NCI-H2196 treated with DMSO at 0.1 percent for 48 hours (cell line): ENCODE measurements around the gene OBSCN.
"Not testable (repeated sequence)": the region's sequence is repeated elsewhere in the genome, so short reads cannot be mapped to it uniquely, and the experiment has no call there.

Experiments
- DNase-seq: peaks from one replicate; lab custom pipeline; 2025; ENCODE audit not compliant: unreplicated experiment; lab: John Stamatoyannopoulos, UW

Gene OBSCN

DNA sequence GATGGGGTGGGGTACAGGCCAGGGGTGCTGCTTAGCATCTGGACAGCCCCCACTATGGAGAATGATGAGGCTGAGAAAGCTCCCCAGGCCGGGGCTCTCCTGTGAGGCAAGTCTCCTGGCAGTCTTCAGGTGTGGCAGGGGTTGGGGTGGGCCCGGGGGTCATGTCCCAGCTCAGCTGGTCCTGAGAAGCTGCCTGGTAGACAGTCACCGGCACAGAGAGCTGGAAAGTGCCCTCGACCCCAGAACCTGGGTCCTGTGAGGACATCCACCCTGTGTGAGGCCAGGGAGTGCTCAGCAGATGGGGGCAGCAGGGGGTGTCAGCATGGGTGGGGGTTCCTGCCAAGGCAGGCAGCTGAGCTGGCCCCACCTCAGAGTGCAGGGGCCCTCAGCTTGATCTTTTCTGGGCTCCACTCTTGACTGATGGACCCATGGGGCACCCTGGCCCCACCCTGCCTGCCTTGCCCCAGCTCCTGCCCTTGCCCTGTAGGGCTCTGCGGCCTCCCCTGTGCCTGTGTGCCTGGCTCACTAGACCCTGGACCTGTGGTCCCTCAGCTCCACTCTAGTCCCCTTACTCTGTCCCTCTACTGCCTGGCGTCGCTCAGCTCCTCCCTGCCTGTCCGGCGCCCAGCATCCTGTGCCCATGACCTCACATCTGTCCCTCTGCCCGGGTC lies 36.5 kb upstream of the OBSCN start:
- DNase-seq, result no peak

DNA sequence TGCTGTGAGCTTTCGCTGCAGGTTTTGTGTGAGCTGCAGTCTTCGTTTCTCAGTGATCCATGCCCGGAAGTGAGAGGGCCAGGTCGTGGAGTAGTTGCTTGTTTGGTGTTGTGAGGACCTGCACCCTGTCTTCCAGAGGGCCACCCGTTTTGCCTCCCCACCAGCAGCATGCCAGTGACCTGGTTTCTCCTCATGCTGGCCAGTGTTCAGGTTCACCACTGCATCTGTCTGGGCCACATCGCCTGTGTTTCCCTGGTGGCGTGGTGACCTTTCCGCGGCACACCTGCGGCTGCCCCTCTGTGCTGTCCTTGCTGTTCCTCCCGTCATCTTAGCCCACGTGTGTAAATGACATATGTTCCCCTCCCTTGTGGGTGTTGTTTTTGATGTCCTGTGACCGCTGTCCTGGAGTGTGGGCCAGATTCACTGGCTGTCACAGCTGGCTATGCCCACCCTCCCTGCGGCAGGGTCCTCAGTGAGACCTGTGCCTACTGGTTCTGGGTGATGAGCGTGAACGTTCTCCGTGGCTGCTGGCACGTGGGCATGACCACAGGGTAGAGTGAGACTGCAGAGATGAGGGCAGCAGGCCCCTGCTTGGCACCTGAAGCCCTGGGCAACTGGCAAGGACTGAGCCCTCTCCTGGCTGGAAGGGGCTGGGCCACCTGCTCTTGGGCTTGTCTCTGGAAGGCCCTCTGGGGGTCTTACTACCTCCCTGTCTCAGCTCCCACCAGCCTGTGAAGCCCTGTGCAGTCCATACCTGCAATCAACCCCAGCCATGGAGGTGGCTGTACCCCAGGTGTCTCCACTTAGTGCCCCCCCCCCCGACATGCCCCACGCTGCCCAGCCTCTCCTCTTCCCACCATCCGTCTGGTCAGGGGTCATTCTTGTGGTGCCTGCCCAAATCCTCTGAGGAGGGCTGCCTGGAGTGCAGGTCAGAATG lies 35.0 kb upstream of the OBSCN start:
- no peak for DNase-seq

DNA sequence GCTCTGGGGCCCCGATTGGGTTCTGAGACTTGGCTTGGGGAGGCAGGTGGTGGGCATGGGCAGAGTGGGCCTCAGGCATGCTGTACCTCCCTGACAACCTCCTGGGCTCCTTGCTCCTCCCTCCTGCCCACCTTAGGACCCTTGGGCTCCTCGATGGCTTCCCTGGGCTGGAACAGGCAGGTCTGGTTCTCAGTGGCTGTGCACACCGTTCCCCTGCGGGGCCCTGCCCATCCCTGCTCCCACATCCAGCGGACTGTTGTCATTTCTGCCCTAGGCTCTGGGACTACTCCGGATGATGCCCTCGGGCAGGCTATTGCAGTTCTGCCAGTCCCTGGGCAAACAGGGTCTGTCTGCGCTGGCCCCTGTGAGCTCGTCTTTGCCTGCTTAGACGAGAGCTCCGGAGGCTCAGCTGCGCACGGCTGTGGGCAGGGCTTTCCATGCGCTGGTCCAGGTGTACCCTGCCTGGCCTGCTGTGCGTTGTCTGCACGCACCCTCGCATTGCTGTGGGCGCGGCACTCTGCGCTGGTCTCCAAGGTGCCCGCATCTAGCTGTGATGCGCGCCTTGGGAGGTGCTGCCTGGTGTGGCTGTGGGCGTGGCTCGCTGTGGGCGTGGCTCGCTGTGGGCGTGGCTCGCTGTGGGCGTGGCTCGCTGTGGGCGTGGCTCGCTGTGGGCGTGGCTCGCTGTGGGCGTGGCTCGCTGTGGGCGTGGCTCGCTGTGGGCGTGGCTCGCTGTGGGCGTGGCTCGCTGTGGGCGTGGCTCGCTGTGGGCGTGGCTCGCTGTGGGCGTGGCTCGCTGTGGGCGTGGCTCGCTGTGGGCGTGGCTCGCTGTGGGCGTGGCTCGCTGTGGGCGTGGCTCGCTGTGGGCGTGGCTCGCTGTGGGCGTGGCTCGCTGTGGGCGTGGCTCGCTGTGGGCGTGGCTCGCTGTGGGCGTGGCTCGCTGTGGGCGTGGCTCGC lies 34.0 kb upstream of the OBSCN start:
- not testable (repeated sequence) for DNase-seq

DNA sequence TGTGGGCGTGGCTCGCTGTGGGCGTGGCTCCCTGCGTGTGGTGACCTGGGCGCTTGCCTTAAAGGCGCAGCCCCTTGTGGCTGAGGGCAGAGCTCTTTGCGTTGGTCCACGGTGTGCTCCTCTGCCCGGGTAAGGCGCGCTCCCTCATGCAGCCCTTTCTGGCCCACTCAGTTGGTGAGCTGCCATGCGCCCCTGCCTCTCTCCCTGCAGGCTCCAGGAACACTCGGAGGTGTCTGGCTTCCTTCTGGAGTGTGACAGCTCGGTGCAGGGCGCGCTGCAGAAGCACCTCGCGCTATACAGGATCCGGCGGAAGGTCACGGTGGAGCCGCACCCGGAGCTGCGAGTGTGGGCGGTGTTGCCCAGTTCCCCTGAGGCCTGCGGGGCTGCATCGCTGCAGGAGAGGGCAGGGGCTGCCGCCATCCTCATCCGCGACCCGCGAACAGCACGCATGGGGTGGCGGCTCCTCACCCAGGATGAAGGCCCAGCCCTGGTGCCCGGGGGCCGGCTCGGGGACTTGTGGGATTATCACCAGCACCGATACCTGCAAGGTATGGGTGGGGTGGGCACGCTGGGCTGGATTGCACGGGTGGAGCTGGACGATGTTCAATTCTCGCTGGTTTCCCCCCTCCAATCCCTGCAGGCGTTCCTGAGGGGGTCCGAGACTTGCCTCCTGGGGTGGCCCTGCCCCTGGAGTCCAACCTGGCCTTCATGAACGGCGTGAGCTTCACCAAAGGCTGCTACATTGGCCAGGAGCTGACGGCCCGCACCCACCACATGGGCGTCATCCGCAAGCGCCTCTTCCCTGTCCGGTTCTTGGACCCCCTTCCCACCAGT lies 33.1 kb upstream of the OBSCN start:
- DNase-seq, result no peak

DNA sequence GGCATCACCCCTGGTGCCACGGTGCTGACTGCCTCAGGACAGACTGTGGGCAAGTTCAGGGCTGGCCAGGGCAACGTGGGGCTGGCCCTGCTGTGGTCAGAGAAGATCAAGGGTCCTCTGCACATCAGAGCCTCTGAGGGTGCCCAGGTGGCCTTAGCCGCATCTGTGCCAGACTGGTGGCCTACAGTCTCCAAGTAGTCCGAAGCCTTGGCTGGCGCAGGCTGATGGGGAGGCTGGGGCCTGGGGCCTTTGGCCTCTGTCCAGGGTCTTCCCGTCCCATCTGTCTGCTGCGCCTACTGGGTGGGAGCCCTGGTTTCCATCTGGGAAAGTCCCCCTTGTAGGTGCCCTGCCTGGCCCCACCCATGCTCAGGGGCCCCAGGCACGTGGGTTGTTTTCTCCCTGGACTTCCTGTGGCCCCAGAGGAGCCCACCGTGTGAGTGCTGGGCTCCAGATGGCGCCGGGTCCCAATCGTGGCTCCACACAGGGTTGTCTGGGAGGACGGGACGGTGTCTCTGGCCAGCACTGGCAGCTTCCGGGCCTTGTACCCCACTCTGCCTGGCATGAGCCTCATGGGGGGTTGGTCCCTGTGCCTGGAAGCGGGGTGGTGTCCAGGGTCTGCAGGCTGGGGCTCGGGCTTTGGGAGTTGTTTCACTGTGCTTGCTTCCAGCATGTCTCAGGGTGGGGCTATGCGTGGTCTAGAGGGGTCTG lies 32.4 kb upstream of the OBSCN start:
- no peak for DNase-seq

DNA sequence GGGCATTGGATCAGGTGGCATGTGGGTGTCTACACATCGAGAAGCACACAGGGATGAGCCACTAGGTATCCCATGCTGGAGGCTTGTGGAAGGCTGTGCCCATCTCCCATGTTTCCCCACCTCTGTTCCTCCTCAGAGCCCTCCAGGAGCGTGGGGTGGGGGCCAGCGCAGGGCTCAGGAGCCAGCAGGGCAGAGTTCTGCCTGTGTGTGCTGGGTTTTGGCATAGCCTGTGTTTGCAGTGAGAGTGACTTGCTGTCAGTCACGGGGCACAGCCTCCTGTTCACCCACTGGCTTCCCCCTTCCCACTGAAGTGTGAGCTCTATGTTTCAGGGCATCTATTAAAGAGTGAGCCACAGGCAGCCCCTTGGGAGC lies 31.8 kb upstream of the OBSCN start:
- no peak for DNase-seq

DNA sequence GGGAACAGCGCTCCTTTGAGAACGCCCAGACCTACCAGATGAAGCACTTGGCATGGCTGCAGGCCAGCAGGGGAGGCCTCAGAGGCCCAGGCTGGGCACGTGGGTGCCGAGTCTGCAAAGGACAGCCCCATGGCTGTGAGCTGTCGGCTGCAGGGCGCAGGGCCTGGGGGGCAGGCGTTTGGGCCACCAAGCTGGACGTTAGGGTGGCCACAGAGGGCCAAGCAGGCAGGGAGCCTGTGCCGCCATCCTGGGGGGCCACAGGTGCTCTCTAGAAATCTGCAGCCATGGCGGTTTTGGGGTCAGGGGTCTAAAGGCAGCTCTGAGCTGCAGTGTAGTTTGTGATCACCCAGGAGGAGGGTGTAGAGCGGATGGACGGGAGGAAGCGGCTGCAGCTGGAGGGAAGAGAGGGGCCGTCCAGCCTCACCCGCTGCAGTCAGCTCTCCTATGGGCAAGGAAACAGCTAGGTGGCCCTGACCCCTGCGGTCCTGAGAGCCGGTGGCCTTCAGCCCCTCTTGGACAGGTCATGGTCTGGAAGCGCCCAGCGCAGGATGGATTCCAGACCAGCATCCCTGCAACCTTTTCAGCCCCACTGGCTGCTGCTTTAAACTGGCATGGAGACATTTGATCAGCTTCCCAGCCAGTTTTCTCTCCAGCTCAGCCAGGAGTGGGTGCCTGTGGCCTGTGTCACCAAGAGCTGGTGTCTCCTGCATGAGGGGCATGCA lies 31.2 kb upstream of the OBSCN start:
- no peak for DNase-seq

DNA sequence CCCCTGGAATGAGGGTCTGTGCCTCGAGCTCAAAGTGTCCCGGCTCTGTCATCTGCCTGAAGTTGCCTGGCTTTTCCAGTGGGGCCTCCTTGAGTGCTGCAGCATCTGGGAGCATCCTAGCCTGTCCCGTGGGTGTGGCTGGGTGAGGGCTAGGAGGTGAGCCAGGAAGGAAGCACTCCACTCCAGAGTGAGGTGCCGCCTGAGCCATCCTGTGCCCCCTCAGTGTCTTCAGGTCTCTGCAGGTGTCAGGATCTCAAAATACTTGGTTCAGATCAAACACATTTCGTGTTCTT lies 30.7 kb upstream of the OBSCN start:
- DNase-seq, result no peak

DNA sequence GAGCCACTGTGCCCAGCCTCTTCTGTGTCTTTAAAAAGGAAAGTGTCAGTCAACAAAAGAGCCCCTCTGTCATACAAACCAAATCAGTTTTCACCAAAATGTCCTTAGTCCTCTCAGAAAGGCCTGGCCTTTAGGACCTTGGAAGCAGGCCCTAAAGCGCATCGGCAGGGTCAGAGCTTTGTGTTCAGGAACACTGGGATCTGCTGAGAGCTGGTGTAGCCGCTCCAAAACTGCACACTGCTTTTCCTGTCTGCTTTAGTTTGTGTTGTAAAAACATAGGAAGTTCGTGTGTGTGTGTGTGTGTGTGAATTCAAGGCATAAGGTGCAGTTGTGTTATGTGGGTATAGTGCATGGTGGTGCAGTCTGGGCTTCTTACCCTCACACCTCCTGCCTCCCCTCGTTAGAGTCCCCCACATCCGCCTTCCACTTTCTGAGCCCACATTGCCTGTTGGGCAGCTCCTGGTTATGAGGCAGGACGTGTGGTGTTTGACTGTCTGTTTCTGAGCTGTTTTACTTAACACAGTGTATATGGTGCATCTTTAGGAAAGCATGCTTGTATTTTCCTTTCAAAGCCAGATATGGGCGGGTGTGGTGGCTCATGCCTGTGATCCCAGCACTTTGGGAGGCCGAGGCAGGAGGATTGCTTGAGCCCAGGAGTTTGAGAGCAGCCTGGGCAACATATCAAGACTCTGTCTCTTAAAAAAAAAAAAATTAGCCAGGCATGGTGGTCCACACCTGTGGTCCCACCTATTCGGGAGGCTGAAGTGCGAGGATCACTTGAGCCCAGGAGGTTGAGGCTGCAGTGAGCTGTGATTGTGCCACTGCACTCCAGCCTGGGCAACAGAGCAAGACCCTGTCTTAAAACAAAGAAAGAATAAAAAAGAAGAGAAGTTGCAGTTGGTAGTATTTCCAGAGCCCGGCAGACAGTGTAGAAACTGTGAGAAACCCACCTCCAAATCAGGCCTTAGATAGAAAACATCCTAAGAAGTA lies 29.8 kb upstream of the OBSCN start:
- DNase-seq, result no peak

DNA sequence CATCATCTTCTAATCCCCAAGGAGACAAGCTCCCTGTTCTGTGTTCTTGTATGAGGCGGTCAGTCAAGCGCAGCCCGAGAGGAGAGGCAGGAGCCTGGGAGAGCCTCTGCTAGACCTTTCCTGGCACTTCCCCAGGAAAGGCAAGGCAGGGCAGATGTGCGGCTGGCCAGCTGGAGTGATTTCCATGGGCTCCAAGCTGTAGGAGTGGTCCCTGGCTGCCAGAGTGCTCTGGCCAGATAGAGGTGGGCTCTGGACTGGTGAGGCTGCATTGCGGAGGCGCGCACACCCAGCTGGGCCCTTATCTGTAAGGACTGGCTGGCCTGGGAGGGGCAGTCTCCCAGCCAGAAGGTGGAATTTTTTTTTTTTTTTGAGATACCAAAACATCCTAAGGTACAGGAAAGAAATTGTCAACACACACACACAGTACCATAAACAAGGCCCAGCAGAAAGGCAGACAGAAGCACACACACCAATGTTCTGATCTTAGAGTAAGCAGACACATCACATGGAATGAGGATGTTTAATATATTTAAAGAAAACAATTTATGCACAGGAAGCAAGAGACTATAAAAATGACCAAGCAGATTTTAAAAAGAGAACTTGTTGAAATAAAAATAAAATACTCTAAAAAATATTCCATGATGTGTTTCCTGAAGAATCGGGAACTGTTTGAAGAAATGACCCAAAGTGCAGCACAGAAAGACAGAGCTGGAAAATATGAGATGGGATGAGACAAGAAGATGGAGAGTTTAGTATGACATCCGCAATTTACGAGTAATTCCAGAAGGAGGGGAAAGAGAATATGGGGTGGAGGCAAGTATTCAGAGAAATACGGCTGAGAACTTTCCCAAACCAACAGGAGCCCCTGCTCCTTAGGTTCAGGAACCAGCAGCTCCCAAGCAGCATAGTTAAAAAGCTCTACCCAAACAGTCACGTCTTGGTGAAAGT lies 28.8 kb upstream of the OBSCN start:
- no peak for DNase-seq

DNA sequence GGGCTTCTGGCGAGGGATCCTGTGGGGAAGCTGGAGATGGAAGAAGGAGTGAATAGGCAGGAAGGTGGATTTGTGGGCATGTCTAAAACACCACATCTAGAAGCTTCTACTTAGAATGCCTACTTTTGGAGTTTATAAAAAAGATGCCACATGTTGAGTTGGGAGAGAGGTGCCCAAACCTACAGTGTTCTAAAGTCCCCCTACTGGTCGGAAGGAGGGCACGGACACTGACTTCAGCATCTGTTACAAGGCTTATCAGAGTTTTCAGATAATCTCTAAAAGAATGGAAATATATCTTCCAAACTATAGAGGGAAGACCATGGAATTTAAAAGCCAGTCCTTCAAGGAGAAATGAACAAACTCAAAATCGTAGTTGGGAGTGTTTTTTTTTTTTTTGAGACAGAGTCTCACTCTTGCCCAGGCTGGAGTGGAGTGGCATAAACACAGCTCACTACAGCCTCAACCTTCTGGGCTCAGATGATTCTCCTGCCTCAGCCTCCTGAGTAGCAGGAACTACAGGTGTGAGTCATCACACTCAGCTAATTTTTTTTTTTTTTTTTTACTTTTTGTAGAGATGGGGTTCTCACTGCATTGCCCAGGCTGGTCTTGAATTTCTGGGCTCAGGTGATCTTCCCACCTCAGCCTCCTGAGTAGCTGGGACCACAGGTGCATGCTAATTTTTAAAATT lies 27.4 kb upstream of the OBSCN start:
- DNase-seq, result no peak

DNA sequence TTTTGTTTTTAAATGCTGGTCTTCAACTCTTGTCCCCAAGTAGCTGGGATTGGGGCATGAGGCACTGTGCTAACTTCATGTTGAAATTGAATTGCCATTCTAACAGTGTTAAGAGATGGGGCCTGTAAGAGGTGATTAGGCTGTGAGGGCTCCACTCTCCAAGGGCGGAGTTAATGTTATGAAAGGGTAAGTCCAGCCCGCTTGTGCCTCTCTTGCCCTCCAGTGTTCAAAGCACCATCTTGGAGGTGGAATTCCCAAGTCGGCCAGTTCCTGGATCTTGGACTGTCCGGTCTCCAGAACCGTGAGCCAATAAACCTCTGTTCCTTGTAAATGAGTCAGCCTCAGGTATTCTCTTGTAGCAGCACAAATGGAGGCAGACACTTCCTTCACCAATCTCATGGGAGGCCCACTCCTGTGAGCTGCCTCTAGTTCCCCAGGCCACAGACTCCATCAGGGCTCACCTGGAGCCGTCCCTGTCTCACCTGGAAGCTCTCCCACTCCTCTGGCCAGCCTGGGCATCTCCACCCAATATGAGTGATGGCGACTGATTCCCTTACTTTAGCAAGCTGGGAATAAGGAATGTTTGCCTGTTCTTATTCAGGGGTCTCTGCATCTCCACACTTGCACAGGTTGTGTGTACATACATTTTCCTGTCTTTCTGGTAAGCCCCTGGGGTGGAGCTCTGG lies 26.7 kb upstream of the OBSCN start:
- DNase-seq, result no peak

DNA sequence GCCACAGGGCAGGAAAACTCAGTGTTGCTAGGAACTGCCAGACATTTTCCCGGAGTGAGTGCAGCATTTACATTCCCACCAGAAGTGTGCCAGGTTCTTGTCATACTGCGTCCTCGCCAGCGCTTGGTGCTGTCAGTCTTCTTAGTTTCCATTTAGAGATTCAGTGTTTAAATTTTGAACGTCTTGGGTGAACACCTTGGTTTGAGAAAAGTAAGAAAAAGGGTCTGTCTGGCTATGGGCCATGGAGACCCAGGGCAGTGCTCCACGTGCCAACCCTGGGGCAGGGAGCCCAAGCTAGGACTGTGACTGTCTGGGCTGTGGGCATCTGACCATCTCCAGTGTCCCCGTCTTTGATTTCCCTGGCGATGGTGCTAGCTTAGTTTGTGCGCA lies 26.2 kb upstream of the OBSCN start:
- DNase-seq, result no peak

DNA sequence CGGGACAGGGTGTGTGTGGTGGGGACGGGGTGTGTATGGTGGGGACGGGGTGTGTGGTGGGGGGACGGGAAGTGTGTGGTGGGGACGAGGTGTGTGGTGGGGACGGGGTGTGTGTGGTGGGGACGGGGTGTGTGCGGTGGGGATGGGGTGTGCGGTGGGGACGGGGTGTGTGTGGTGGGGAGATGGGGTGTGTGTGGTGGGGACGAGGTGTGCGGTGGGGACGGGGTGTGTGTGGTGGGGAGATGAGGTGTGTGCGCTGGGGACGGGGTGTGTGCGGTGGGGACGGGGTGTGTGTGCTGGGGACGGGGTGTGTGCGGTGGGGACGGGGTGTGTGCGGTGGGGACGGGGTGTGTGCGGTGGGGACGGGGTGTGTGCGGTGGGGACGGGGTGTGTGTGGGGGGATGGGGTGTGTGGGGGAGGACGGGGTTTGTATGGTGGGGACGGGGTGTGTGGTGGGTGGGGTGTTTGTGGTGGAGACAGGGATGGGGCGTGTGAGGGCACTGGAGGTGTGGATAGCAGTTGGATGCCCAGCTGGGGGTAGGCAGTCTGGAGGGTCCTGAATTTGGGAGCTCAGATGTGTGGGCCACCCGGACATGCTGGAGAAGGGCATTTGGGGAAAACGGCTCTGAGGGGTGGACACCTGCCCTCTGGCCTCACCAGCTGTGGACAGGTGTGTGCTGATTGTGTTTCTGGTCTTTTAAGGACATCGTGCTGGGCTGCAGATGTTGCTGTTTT lies 25.4 kb upstream of the OBSCN start:
- DNase-seq, result no peak

DNA sequence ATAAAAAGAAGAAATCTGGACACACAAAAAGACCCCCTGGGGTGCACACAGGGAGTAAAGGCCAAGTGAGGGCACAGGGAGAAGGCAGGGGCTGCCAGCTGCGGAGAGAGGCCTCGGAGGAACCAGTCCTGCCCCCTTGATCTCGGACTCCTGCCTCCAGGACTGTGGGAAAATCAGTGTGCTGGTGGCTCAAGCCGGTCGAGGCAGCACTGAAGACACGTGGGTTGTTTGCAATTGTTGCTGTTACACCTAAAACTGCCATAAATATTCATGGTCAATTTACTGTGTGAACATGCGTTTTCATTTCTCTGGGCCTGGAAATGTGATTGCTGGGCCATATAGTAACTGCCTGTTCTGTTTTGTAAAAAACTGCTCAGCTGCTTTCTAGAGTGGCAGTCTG lies 23.7 kb upstream of the OBSCN start:
- no peak for DNase-seq

DNA sequence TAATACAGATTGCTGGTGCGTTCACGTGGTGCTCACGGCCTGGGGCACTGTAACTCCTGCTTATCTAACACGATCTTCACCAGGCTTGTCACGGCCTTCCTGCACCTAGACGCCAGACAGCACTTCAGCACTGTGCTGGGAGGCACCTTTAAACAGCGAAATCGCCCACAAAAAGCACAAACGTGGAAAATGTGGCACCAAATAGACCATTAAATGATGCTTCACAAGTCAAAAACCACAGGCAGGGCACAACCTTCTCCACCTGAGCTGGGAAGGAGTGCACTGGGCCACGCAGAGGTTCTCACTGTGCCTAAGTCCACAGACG lies 22.2 kb upstream of the OBSCN start:
- no peak for DNase-seq
